Cardiac fibroblast (primary cell): ENCODE data around the gene LRP3.

Experiments used
- DNase-seq, 2 donors: peaks; one replicate each; pipeline versions ENCODE4 v3.0.0 to v3.0.0-alpha.2; 2010; ENCODE audit warnings: low read depth in 2 of 2
- H3K4me3 ChIP-seq, 2 donors: replicated peaks in 1 of 2; 1 replicate in 1 of 2; 2 replicates in 1 of 2; pipeline ENCODE4 v1.5.1; 2011; ENCODE audit warnings: low read depth in 2 of 2, low read length in 2 of 2, mild to moderate bottlenecking in 2 of 2, moderate library complexity in 1 of 2
- TF ChIP-seq, protein P1 (sequence below): IDR thresholded peaks from one replicate; pipeline ENCODE4 v1.5.1; 2011; ENCODE audit warnings: low read depth, mild to moderate bottlenecking, low read length, inconsistent platforms

The LRP3 gene

DNA sequence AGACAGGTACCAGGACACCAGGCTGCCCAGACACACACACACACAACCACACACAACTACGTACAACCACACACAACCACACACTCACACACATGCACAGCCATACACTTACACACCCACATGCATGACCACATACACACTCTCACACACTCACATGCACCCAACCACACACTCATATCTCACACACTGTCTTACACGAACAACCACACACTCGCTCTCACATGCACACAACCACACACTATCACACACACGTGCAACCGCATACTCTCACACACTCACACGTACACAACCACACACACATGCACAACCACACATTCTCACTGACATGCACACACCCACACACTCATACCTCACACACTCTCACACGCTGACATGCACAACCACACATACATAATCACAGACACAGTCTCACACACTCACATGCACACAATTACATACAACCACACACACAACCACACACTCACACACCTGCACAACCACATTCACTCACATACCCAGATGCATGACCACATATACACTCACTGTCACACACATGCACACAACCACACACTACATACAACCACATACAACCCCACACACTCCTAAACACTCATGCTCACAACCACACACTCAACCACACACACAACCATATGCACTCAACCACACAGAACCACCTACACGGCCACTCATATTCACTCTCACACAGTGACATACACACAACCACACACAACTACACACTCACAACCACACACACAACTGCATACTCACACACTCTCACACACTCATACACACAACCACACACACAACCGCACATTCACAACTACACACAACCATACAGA lies 39.1 kb downstream of the LRP3 start:
- no peak for DNase-seq
- H3K4me3 ChIP-seq, result no peak overlapping the region
- TF ChIP-seq, protein P1, sequence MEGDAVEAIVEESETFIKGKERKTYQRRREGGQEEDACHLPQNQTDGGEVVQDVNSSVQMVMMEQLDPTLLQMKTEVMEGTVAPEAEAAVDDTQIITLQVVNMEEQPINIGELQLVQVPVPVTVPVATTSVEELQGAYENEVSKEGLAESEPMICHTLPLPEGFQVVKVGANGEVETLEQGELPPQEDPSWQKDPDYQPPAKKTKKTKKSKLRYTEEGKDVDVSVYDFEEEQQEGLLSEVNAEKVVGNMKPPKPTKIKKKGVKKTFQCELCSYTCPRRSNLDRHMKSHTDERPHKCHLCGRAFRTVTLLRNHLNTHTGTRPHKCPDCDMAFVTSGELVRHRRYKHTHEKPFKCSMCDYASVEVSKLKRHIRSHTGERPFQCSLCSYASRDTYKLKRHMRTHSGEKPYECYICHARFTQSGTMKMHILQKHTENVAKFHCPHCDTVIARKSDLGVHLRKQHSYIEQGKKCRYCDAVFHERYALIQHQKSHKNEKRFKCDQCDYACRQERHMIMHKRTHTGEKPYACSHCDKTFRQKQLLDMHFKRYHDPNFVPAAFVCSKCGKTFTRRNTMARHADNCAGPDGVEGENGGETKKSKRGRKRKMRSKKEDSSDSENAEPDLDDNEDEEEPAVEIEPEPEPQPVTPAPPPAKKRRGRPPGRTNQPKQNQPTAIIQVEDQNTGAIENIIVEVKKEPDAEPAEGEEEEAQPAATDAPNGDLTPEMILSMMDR, result no peak

DNA sequence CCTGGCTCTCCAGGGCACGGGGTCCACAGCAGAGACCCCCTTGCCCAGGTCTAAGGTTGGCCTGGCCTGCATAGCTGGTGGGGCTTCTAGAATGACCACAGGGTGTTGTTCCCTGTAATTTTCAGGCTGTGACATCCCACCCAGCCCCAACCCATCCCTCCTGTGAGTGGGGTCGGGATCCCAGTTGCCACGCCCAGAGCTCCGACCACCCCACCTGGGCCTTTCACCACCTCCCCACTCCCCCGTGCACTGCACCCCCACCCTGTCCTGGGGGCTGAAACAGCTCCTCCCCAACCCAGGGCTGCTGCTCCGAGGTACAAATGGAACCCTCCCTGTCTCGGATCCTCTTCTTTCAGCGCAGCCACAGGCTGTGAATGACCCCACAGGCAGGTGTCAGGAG lies 40.0 kb downstream of the LRP3 start:
- DNase-seq, result no peak
- no peak overlapping the region for H3K4me3 ChIP-seq
- TF ChIP-seq, protein P1, result no peak

DNA sequence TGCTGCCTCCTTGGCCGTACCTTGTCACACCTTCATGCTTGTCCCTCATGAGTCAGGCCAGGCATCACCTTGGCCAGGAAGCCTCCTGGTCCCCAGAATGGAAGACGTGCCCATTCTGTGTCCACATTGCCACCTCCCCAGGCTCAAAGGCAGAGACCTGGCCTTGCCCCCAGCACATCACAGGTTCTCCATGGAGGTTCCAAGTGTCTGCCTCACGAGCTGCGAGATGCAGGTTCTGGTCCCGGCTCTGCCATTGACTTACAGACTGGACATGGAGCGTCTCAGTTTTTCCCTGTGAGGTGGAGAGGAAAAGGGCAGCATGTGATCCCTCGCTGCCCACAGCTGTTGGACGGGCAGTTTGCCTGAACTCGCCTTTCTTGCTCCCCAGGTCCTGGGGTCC lies 40.6 kb downstream of the LRP3 start:
- no peak overlapping the region for H3K4me3 ChIP-seq
- DNase-seq, result no peak
- TF ChIP-seq, protein P1, result no peak

DNA sequence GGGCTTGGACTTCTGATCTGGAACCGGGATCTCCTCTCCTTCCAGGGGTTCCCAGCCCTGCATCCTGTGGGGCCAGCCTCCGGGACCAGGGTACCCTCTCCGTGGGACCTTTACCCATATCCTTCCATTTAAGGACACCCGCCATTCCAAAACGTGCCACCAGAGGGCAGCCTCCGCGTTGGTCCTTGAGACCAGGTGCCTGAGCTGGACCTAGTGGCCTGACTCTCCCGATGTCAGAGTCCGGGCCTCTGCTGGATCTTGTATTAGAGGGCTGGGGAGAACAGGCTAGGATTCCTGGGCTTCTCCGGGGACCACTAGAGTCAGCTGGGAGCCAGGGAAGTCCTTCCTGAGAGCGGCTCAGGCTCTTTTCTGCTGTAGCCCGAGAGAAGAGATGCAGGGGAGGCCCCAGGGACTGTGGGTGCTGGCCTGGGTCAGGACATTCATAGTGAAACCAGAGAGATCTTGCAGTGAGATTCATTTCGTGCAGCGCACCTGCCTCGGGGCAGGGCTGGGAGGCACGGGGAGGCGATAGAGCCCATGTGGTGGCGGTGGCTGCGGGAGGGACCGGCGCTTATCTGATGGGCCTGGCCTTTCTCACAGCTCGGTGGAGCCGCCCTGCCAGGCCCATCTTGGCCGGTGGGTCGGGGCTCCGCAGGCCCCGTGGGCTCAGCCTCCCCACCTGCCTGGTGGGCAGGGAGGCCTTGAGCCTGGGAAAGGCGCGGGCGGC lies 41.3 kb downstream of the LRP3 start:
- peak; percentile 75 for DNase-seq
- no peak overlapping the region for H3K4me3 ChIP-seq
- TF ChIP-seq, protein P1, result peak; percentile 91

DNA sequence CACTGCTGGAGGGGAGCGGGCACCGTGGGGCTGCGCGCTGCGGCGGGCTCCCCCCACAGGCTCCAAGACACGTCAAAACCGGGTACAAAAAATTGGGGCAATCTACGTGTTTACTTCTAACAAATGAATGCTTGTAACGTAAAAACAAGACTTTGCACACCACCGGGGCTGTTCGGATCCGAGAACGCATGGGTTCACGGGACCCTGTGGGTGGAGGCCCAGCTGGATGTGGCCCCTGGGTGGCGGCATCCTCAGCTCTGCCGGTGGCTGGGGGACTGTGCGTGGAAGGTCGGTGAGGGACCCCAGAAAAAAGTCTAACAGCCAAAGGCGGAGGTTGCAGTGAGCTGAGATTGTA lies 41.8 kb downstream of the LRP3 start:
- H3K4me3 ChIP-seq, result no peak overlapping the region
- TF ChIP-seq, protein P1, result no peak
- no peak for DNase-seq

DNA sequence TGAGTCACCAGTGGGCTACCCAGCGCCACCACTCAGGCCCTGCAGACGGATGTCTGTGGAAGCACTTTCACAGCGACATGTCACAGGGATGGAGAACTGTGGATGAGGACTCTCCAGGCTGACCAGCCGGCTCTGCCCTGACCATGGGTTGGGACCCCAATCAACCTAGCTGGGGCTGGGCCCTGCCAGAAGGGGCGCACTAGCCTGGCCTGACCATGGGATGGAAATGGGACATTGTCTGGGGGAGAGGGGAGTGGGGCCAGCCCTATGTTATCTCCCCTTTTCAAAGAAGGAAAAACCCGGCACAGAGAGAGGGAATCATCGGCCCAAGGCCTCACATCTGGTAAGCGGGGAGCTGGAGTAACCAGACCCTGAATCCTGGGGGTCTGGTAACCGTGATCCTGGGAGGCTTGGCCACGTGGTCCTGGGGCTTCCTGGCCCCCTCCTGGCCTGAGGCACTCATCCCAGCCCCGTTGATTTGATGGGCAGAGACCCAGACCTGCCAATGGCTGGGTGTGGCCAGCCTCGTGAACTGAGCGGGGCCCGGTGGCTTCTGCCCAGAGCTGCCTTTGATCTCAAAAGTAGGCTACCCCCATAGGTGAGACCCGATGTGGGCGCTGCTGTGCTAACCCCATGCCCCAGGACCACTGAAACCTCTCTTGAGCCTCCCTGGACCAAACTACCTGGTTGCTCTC lies 42.7 kb downstream of the LRP3 start:
- DNase-seq, result no peak
- TF ChIP-seq, protein P1, result no peak
- H3K4me3 ChIP-seq, result no peak overlapping the region
